Neural cell (in vitro differentiated cells): ENCODE data around the gene VEZF1.

Experiments used
- EZH2 ChIP-seq: fragments of 200-600, 300-800 bp; shearing (Covaris generic), sonication (generic); IDR thresholded peaks from 2 replicates; pipeline ENCODE4 v1.6.1; 2014; ENCODE audit warnings: antibody characterized with exemption, low read length, borderline replicate concordance, mild to moderate bottlenecking; ENCODE audit not compliant: insufficient read depth, poor library complexity, severe bottlenecking
- POLR2AphosphoS5 ChIP-seq: IDR thresholded peaks from 2 replicates; pipeline ENCODE4 v1.6.1; 2012
- RAD21 ChIP-seq: fragments of 450-650 bp; conservative IDR thresholded peaks from 2 replicates; pipeline ENCODE4 v1.6.1; 2014; ENCODE audit warnings: antibody characterized with exemption, mild to moderate bottlenecking, moderate library complexity
- SMC3 ChIP-seq: fragments of 450-650 bp; conservative IDR thresholded peaks from 2 replicates; pipeline ENCODE4 v1.6.1; 2014; ENCODE audit warnings: antibody characterized with exemption, mild to moderate bottlenecking, moderate library complexity; ENCODE audit not compliant: poor library complexity
- TF ChIP-seq, protein P1 (sequence below): fragments of 450-650 bp; IDR thresholded peaks from 2 replicates; pipeline ENCODE4 v1.5.1; 2014; ENCODE audit warnings: antibody characterized with exemption, mild to moderate bottlenecking, moderate library complexity; ENCODE audit not compliant: poor library complexity, severe bottlenecking

DNA sequence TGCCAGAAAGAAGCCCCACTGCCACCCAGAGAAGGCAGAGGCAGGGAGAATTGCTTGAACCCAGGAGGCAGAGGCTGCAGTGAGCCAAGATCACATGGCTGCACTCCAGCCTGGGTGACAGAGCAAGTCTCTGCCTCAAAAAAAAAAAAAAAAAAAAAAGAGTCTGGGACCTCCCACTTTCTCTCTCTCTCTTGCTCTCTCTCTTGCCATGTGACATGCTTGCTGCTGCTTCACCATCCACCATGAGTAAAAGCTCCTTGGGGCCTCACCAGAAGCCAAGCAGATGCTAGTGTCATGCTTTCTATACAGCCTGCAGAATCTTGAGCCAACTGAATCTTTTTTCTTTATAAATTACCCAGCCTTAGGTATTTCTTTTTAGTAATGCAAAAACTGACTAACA is 40.5 kb upstream of the VEZF1 start:
- TF ChIP-seq, protein P1, sequence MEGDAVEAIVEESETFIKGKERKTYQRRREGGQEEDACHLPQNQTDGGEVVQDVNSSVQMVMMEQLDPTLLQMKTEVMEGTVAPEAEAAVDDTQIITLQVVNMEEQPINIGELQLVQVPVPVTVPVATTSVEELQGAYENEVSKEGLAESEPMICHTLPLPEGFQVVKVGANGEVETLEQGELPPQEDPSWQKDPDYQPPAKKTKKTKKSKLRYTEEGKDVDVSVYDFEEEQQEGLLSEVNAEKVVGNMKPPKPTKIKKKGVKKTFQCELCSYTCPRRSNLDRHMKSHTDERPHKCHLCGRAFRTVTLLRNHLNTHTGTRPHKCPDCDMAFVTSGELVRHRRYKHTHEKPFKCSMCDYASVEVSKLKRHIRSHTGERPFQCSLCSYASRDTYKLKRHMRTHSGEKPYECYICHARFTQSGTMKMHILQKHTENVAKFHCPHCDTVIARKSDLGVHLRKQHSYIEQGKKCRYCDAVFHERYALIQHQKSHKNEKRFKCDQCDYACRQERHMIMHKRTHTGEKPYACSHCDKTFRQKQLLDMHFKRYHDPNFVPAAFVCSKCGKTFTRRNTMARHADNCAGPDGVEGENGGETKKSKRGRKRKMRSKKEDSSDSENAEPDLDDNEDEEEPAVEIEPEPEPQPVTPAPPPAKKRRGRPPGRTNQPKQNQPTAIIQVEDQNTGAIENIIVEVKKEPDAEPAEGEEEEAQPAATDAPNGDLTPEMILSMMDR: no peak
- no peak for TF ChIP-seq RAD21
- no peak for TF ChIP-seq POLR2AphosphoS5
- no peak for TF ChIP-seq EZH2
- TF ChIP-seq SMC3: no peak
